Jurkat, Clone E6-1 (cell line): ENCODE data around the gene TBC1D22A.
"Not testable (repeated sequence)": the region's sequence is repeated elsewhere in the genome, so short reads cannot be mapped to it uniquely, and the experiment has no call there.

Experiments used
- DNase-seq: peaks from one replicate; pipeline ENCODE4 v3.0.0-alpha.2; 2011; ENCODE audit warnings: low read depth, low spot score
- H3K4me3 ChIP-seq: 2 replicates; pipeline ENCODE4 v1.5.1; 2011; ENCODE audit warnings: mild to moderate bottlenecking, low read length, control low read depth, moderate library complexity

TBC1D22A gene

DNA sequence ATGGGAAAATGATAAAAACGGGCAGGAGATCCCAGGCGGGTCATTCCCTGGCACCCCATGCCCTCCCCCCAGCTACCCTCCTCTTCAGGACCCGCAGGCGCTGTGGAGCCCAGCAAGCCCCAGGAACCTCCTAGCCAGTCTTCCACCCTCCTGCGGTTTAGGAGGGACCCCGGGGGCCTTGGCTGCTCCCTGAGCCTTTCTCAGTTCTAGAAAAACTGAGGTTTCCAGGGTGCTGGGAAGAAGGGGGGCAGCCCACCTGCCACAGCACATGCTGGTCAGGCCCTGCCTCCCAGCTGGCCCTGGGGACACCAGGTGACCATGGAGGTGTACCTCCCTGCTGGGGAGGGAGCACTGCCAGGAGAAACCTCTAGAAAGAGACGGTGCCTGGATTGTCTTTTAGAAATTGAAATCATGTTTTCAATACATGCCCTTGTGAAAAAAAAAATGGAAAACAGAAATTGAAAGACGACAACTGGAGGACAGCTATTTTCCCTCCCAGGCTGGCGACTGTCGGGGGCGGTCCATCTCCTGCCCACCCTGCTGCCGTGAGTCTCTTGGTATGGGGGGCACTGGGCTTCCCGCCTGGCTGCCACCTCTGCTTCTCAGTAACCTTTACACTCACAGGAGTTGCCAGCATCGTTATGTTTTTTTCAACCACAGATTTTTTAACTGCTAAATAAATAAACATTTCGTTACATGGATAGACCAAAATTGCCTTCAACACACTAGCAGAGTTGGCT is 398.5 kb downstream of the TBC1D22A start:
- no peak for DNase-seq
- H3K4me3 ChIP-seq: no peak overlapping the region

DNA sequence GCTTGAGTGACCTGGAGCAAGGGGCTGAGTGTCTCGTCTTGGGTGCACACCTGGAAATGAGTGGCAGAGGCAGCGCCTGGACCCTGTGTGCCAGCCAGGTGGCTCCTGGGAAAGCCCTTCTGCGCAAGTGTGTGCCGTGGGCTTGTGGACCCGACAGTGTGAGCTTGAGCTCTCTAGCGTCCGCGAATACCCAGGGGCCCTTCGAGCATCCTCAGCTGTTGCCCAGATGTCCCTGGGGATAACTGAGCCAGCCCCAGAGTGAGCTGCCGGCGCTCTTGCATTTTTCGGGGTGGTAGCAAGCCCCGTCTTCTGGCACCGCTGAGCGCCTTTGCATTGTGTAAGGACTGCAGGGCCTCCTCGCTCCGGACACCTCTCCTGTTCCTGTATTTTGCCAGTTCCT is 399.2 kb downstream of the TBC1D22A start:
- DNase-seq: no peak
- no peak overlapping the region for H3K4me3 ChIP-seq

DNA sequence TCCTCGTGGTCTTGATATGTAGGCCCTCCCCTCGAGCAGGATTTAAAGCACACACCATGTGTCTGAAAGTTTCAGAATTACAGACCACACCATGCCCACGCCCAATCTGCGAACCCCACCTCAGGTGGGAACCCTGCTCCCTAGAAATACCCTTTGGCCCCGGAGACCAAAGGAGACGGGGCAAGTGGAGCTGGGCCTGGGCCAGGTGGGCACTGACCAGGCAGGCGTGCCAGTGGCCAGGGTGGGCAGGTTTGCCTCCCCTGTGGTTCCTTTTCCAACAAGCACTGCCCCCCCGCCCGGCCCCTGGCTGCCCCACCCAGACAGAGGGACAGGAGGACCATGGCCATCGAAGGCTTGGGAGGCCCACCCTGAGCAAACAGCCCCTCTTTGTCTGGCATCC is 400.4 kb downstream of the TBC1D22A start:
- no peak for DNase-seq
- H3K4me3 ChIP-seq: no peak overlapping the region

DNA sequence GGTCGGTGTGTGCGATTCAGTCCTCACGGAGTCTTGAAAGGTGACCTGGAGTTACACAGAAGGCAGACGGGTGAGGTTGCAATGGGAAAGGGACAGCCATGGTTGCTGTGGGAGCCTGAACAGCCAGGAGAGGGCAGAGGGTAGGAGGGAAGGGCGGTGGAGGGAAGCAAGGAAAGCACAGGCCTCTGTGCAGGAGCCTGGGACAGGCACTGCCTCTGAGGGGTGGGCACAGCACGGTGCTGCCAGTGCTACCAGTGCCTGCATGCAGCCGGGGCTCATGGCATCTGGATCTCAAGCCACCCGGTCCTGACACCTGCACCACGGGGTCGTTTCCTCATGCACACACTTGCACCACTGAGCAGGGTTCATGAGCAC is 401.0 kb downstream of the TBC1D22A start:
- no peak for DNase-seq

DNA sequence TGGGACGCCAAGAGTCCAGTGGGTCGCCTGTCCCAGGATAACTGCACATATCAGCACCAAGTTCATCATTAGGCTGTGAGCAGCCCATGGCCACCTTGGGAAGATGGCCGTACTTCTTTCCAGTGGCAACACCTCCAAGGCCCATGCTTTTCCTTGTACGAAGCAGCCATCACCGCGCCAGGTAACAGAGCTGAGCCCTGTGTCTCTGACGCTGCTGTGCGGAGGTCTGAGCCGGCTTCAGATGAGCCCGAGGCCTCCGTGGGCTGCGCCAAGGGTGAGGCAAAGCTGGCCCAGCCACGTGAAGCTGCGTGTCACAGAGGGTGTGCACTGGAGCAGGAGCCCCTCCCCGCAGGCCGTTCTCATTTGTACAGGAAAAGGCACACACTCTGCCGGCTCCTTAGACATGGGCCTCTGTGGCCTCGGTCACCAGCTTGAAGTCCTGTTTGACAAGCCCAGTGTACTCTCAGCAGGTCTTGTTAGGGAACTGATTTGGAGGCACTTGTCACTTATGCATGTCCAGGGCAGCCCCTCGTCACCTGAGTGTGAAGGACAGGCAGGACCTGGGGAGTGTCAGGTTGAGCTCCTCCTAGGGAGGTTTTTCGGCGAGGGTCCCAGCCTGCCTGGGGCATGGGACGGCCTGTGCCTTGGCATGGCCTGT is 401.5 kb downstream of the TBC1D22A start:
- no peak for DNase-seq
- no peak overlapping the region for H3K4me3 ChIP-seq

More for the DNA sequence above, 401.0 kb downstream of the TBC1D22A start:
- no peak overlapping the region for H3K4me3 ChIP-seq

DNA sequence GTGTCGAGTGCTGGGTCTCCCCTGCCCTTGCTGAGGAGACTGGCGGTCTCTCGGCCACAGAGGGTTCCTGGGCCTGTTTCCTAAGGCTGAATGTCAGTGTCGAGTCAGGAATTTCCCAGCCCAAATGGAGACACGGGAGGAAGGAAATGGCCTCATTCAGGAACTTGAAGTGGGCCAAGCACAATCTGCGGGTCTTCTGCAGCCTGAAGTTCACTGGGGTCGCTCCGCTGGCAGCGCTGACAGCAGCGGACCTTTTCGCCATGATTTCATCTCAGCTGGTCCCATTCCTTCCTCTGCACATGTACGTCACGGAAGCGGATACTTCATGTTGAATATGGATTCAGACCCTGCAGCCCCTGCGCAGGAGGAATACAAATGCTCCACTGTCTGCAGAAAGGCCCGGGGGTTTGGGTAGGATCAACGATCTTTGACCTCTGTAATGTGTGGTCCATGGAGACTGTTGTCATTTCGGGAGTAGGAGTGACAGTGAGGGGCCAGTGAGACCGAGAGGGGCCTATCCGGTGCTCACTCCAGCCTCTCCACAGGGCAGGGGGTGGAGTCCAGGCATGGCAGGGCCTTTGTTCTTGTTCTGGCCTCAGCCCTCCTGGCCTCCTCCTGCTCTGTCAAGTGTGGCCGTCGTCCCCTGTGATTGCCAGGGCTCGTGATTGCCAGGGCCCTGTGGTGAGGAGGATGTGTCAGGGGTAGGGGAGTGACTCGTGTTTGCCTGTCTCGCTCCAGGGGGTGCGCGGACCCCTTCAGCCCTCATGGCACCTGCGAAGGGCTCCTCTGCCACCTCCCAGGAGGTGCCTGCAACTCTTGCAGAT is 402.3 kb downstream of the TBC1D22A start:
- no peak overlapping the region for H3K4me3 ChIP-seq
- no peak for DNase-seq

DNA sequence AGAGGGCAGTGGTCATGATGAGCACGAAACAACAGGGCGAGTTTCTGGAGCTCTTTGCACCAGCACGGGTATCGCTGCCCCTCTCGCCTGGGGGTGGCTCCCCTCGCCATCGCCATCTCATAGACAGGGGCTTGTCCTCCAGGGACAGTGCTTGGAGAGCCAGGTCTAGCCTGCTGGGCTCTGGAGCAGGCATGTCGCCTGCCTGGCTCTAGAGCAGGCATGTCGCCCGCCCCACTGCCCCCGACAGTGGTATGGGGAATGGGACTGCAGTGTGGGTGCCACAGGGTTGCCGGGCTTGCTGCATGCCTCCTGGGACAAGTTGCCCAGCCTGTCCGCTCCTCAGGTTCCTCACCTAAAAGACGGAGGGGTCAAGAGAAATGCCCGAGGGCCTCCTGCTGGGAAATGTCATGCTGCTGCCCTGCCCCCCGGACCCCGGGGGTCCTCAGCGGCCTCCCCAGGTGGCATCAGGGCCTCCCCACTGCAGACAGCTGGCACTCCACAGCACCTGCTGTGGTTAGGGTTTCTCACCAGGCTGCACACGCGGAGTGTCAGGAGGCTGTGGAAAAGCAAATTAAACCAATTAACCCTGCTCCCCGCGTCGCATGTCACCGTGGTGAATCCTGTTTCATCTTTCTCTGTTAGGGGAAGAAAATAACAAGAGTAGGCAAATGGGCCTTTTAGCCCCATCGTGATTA is 403.0 kb downstream of the TBC1D22A start:
- peak; percentile 64 for DNase-seq
- H3K4me3 ChIP-seq: no peak overlapping the region

DNA sequence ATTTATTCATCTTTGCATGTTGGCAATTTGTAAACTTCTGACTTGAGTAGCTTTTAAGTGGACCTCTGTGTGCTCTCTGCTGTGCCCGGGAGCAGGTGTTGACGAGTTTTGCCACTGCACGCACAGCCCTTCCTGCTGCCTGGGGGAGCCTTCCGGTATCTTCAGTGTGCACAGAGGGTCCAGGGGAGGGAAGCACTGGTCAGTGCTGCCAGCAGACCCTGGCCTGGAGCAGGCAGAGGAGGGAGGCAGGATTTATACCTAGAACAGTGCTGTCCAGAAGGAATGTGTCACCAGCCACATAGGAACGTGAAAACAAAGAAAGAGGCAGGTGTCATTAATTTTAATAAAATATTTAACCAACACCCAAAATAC is 403.6 kb downstream of the TBC1D22A start:
- no peak overlapping the region for H3K4me3 ChIP-seq
- no peak for DNase-seq

DNA sequence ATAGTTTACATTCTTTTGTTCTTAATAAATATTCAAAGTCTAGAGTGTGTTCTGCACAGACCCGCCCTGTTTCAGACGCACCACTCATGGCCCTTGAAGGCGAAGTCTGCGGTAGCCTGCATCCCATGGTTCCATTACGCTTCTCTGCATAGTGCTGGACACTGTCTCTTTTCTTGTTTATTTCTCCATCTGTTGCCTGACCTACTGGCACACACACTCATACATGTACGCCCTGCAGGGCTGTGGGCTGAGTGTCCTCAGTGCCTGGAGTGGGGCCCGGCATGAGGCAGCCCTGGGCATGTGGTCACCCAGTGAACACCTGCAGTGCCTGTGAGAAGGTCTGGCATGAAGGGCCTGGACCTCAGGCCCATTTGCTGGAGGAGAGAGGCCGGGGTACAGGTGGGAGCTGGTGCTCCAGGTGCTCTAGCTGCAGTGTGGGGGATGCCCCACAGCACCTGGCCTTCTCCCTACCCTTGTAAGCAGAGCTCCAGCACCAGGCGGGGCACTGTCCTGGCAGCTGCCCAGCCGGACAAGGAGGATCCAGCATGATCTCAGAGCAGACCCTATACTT is 404.1 kb downstream of the TBC1D22A start:
- DNase-seq: no peak

DNA sequence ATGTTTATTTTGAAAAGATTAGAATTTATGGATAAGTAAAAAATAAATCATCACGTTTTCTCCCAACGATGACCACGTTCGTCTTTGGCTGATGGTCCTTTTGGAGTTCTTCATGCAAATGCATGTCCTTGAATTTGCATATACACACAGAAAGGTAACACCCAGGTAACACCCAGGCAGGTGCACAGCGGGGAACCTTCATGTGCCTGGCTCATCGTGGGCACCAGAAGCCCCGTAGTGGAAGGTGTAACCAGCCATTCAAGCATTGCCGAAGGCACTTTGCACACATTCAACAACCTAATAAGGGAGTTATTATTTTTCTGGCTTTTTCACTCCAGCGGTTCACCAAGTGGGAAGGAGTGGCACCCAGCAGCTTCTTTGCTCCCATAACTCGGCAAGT is 404.6 kb downstream of the TBC1D22A start:
- H3K4me3 ChIP-seq: no peak overlapping the region
- no peak for DNase-seq

More for the DNA sequence above, 404.1 kb downstream of the TBC1D22A start:
- H3K4me3 ChIP-seq: no peak overlapping the region

DNA sequence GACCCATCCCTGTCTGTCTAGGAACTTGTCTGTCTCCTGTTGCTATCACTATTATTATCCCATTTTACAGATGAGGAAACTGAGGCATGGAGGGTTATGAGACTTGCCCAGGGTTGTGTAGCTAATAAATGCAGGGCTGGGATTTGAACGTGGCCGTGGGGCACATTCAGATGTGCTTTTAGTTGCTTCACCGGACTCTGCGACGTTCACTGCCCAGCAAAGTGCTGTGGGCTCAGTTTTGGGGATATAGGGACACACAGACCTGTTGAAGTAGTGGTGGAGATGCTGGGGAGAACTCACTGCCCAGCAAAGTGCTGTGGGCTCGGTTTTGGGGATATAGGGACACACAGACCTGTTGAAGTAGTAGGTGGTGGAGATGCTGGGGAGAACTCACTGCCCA is 405.5 kb downstream of the TBC1D22A start:
- DNase-seq, H3K4me3 ChIP-seq: not testable (repeated sequence)

DNA sequence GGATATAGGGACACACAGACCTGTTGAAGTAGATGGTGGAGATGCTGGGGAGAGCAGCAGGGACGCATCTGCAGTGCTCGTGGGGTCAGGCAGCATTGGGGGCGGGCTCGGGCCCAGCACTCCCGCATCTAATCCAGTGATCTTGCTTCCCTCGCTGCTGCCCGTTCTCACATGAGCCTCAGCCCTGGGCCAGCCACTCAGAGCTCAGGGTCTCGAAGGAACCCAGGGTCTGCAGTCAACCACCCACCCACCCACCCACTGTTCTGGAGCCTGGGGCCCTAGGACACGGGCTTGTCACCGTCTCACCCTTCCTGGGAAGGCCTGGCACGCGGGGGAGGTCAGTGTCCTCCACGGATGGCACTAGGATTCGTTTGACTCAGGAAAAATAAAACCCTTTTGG is 406.0 kb downstream of the TBC1D22A start:
- H3K4me3 ChIP-seq: no peak overlapping the region
- no peak for DNase-seq

DNA sequence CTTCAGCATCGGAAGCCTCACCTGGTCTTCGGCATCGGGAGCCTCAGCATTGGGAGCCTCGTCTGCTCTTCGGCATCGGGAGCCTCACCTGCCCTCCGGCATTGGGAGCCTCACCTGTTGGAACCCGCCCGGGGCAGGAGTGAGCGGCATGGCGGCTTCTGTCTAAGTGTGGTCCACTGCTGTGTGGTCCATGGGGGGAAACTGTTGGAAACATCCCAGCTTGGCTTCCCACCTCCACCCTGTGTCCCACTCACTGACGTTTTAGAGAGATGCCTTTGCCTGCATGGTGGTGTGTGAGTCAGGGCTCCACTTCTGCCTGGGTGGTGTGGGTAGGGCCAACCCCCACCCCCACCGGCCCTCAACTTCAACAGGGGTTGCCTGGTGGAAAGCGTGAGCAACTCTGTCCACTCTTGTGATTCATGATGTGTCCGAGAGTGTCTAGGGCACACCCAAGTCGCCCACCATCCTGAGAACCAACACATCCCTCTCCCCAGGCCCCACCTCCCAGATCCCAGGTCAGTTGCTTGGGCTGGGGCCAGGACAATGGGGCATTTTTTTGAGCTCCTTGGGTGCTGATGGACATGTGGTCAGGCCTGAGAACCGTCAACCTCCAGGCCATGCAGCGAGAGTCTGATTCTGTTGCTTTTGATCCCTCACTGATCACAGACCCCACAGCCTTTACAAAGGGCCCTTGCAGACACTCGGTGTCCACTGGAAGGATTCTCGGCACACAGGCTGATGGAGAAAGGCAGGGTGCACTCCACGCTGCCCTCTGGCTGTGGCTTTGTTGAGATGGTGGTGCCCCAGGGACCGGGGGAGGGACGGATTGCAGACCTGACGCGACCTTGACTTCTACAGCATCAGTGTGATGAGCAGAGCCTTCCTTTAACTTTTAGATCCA is 406.7 kb downstream of the TBC1D22A start:
- no peak for DNase-seq
- no peak overlapping the region for H3K4me3 ChIP-seq

DNA sequence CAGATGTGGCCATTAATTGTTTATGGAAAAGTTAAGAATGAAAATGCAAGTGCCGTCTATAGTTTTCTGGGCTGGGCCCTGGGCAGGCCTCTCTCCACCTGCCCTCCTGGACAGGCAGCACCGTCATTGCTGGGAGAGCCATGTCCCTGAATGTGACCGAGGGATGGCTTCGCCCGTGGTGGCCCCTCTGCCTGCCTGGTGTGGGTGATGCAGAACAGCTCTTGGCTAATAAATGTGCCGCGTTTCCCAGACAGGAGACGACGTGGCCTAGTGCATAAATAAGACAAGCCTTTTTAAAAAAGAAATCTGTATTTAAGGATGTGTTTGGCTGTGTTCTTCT is 407.3 kb downstream of the TBC1D22A start:
- no peak overlapping the region for H3K4me3 ChIP-seq
- no peak for DNase-seq

DNA sequence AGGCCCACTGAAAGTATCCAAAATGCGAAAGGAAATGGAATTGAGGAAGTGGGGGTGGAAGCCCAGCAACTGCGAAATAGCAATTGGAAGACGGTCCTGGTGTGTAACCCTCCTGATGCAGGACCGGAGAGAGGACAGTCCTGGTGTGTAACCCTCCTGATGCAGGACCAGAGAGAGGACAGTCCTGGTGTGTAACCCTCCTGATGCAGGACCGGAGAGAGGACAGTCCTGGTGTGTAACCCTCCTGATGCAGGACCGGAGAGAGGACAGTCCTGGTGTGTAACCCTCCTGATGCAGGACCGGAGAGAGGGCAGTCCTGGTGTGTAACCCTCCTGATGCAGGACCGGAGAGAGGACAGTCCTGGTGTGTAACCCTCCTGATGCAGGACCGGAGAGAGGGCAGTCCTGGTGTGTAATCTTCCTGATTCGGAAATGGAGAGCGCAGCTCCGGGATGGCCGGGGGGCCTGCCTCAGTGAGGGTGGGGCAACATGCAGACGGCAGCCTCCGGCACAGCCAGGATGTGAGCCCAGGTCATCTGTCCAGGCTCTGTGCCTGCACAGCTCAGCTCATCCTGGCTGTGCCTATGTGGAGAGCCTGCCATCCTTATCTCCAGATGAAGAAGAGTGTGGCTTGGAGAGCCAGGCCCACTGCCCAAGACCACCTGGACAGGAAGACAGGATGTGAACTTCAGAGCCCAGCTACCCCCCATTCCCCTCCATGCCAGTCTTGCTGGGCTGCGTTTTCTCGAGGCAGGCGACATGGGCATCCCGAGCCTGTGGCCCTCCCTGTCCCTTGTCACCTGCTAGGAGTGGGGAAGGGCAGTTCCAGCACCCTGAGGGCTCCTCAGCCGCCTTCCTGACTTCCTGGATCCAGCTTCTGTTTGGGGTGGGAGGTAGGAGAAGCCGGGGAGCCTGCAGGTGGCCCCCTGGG is 408.3 kb downstream of the TBC1D22A start:
- not testable (repeated sequence) for DNase-seq, H3K4me3 ChIP-seq

DNA sequence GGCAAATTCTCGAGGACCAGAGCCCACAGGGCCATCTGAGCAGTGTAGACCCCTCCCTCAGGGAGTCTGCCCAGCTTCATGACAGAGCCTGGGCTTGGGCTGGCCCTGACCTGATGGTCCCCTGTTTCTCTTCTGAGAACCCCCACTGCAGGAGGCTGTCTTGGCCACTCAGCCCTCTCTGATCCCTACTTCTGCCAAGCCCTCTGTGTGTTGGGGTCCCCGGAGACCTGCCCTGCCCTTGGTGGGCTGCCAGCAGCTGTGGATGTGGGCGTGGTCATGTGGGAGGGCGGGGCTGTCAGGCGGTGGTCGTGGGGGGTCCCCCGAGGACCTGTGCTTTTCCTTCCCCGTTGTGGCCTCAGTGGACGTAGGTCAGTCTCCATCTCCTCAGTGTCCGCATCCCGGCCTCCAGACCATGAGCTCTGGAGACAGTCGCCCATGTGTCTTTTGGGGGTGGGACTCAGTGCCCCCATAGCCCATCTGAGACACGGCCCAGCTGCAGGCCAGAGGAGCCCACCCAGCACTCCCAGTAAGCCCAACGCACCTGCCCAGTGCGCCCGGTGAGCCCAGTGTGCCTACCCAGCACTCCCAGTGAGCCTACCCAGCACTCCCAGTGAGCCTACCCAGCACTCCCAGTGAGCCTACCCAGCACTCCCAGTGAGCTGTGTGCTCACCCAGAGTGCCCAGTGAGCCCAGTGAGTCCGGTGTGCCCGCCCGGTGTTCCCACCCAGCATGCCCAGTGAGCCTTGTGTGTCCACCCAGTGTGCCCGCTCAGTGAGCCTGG is 409.2 kb downstream of the TBC1D22A start:
- DNase-seq: no peak
- H3K4me3 ChIP-seq: no peak overlapping the region
